Activated naive CD4-positive, alpha-beta T cell treated with anti-CD3 and anti-CD28 coated beads, Interleukin-2, amount 10 ng/mL, durations not matched to agents 7 days and 5 days (primary cell): ENCODE data around the gene ZBTB22.
A peak's percentile ranks its signal among the peaks of the same experiment; 100 is the strongest.
"Not testable (repeated sequence)": the region's sequence is repeated elsewhere in the genome, so short reads cannot be mapped to it uniquely, and the experiment has no call there.

Source experiments
- CTCF ChIA-PET: fragments of 350-600 bp; sonication (Branson Sonifier 250); formaldehyde crosslinking; loops from one replicate; lab custom pipeline; 2021; ENCODE audit warnings: antibody characterized with exemption; lab: Charles Lee
- DNase-seq: peaks from one replicate; pipeline ENCODE4 v3.0.0-alpha.2; 2020
- H3K27ac Mint-ChIP-seq: one replicate; pipeline ENCODE4 v1.8.0; 2021; ENCODE audit warnings: mild to moderate bottlenecking, moderate library complexity, mixed read lengths
- H3K27me3 Mint-ChIP-seq: one replicate; pipeline ENCODE4 v1.8.0; 2021; ENCODE audit warnings: mild to moderate bottlenecking, mixed read lengths
- H3K36me3 Mint-ChIP-seq: one replicate; pipeline ENCODE4 v1.8.0; 2021; ENCODE audit warnings: mixed read lengths
- H3K4me1 Mint-ChIP-seq: one replicate; pipeline ENCODE4 v1.8.0; 2021; ENCODE audit warnings: mixed read lengths
- H3K4me3 Mint-ChIP-seq: one replicate; pipeline ENCODE4 v1.8.0; 2021; ENCODE audit warnings: mild to moderate bottlenecking, moderate library complexity, mixed read lengths
- H3K9me3 Mint-ChIP-seq: one replicate; pipeline ENCODE4 v1.8.0; 2021; ENCODE audit warnings: mixed read lengths

Gene ZBTB22

GRCh38 chr6:33344701-33345697, 27.5 kb upstream of the ZBTB22 start:
- Mint-ChIP-seq H3K36me3 (no peaks in the 10 kb centered on the region), H3K9me3 (no peaks in the 10 kb centered on the region), H3K4me1 (peaks cover 57% of the 10 kb centered on the region), H3K27me3 (no peaks in the 10 kb centered on the region), H3K27ac (peak overlapping the region; percentile 94), H3K4me3 (peak overlapping the region; percentile 63)
- peak; percentile 79 for DNase-seq
- CTCF ChIA-PET = interaction anchor here (0.7 to 3.1 kb wide), 14 partner anchors 9 to 272 kb away, joined by 3 to 18 read pairs (median 4); partner anchors contain the start of genes B3GALT4, HLA-DPA1, RGL2 and RPS18

DNA sequence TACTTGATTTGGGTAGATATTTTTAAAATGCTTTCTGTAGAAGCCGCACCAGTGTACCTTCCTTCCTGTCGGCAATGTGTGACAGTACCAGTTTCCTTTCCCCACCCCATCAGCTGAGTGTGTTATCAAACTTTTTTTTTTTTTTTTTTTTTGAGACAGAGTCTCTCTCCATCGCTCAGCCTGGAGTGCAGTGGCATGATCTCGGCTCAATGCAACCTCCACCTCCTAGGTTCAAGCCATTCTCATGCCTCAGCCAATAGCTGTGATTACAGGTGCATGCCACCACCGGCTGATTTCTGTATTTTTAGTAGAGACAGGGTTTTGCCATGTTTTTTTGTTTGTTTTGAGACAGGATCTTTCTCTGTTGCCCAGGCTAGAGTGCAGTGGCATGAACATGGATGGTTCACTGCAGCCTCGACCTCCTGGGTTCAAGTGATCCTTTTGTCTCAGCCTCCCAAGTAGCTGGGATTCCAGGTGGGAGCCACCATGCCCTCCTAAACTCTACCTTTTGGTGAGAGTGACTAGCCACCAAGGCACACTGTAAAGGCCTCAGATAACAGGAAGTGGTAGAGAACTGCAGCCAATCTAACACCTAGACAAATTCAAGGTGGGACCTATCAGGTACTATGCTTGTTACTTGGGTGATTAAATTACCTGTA, 26.5 kb upstream of the ZBTB22 start:
- DNase-seq = peak; percentile 74
- CTCF ChIA-PET = interaction anchor here (0.7 to 3.1 kb wide), 8 partner anchors 10 to 72 kb away, joined by 3 to 18 read pairs (median 4); partner anchors contain the start of genes RGL2, RPS18 and ZBTB22
- Mint-ChIP-seq H3K4me3 (peak overlapping the region; percentile 68), H3K27ac (peak overlapping the region; percentile 94), H3K4me1 (peaks cover 57% of the 10 kb centered on the region), H3K27me3 (no peaks in the 10 kb centered on the region), H3K9me3 (no peaks in the 10 kb centered on the region), H3K36me3 (no peaks in the 10 kb centered on the region)

DNA sequence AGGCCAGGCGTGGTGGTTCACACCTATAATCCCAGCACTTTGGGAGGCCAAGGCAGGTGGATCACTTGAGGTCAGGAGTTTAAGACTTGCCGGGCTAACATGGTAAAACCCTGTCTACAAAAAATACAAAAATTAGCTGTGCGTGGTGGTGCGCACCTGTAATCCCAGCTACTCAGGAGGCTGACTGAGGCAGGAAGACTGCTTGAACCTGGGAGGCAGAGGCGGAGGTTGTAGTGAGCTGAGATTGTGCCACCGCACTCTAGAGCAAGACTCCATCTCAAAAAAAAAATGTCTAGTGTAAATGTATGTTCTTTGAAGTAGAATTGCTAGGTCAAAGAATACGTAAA, 26.0 kb upstream of the ZBTB22 start:
- peak overlapping the region; percentile 94 for H3K27ac Mint-ChIP-seq
- H3K36me3 Mint-ChIP-seq, DNase-seq, H3K27me3 Mint-ChIP-seq, H3K9me3 Mint-ChIP-seq: not testable (repeated sequence)
- peaks cover 57% of the 10 kb centered on the region for H3K4me1 Mint-ChIP-seq
- H3K4me3 Mint-ChIP-seq = peak overlapping the region; percentile 68
- CTCF ChIA-PET = interaction anchor here (1.7 to 3.1 kb wide), 2 partner anchors 9 to 44 kb away, joined by 3 to 10 read pairs; partner anchors contain the start of gene RGL2

- Mint-ChIP-seq H3K27me3 (no peaks in the 10 kb centered on the region), H3K4me1 (peaks cover 35% of the 10 kb centered on the region), H3K9me3 (no peaks in the 10 kb centered on the region), H3K36me3 (no peaks in the 10 kb centered on the region), H3K27ac (no peak overlapping the region), H3K4me3 (no peak overlapping the region)
- CTCF ChIA-PET = interaction anchor here (0.7 to 1.1 kb wide), 2 partner anchors 9 to 10 kb away, joined by 3 read pairs; a partner anchor contains a TSS
- no peak for DNase-seq
Observed at GRCh38 chr6:33339193-33339592, 21.6 kb upstream of the ZBTB22 start.

DNA sequence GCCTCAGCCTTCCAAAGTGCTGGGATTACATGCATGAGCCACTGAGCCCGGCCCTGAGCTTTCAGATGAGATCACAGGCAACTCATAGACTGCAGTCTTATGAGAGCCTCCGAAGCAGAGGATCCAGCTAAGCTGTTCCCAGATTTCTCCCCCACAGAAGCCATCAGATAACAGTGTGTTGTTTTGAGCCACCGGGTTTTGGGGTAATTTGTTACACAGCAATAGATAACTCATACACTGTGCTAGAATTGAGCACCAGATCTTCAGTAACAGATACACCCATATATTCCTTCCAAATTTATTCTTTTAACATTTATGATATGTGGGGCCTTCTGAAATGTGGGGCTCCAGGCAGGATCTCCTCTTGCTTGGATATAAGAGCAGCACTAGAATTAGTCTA, 19.0 kb upstream of the ZBTB22 start:
- peaks cover 19% of the 10 kb centered on the region for H3K4me1 Mint-ChIP-seq
- DNase-seq = no peak
- H3K27me3 Mint-ChIP-seq = no peaks in the 10 kb centered on the region
- H3K4me3 Mint-ChIP-seq = no peak overlapping the region
- H3K27ac Mint-ChIP-seq = no peak overlapping the region
- H3K36me3 Mint-ChIP-seq = no peaks in the 10 kb centered on the region
- no peaks in the 10 kb centered on the region for H3K9me3 Mint-ChIP-seq
- CTCF ChIA-PET = interaction anchor here (1.0 kb wide), 1 partner anchor 9 kb away, joined by 4 read pairs; no protein-coding TSS in a partner anchor

DNA sequence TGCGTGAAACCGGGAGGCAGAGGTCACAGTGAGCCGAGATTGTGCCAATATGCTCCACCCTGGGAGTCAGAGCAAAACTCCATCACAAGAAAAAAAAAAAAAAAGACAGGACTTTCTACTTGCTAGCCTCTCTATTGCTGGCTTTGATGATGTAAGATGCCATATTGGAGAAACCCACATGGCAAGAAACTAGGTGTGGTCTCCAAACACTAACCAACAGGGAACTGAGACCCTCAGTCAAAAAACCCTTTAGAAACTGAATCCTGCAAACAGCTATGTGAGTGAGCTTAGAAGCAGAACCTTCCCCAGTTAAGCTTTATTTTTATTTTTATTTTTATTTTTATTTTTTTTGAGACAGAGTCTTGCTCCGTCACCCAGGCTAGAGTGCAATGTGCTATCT, 18.4 kb upstream of the ZBTB22 start:
- H3K4me3 Mint-ChIP-seq = no peak overlapping the region

DNA sequence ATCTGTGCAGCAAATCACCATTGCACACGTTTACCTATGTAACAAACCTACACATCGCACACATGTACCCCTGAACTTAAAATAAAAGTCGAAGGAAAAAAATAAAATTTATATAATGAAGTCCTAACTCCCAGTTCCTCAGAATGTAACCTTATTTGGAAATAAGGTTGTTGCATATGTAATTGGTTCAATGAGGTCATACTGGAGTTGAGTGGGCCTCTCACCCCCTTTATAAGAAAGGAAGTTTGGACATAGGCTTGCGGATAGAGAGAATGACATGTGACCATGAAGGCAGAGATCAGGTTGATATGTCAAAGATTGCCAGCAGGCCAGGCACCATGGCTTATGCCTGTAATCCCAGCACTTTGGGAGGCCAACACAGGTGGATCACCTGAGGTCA, 16.1 kb upstream of the ZBTB22 start:
- Mint-ChIP-seq H3K4me1 (peaks cover 24% of the 10 kb centered on the region), H3K9me3 (no peaks in the 10 kb centered on the region), H3K4me3 (no peak overlapping the region), H3K27ac (no peak overlapping the region), H3K27me3 (no peaks in the 10 kb centered on the region), H3K36me3 (no peaks in the 10 kb centered on the region)
- DNase-seq = no peak
- CTCF ChIA-PET = interaction anchor here (0.7 to 1.0 kb wide), 2 partner anchors 11 to 34 kb away, joined by 3 to 4 read pairs; no protein-coding TSS in a partner anchor

More for the DNA sequence above, 18.4 kb upstream of the ZBTB22 start:
- Mint-ChIP-seq H3K27me3 (no peaks in the 10 kb centered on the region), H3K4me1 (peaks cover 22% of the 10 kb centered on the region), H3K9me3 (no peaks in the 10 kb centered on the region), H3K36me3 (no peaks in the 10 kb centered on the region), H3K27ac (no peak overlapping the region)
- CTCF ChIA-PET = interaction anchor here (1.0 kb wide), 1 partner anchor 9 kb away, joined by 4 read pairs; no protein-coding TSS in a partner anchor
- DNase-seq = no peak

- Mint-ChIP-seq H3K4me3 (no peak overlapping the region), H3K27ac (no peak overlapping the region), H3K36me3 (no peaks in the 10 kb centered on the region), H3K9me3 (no peaks in the 10 kb centered on the region), H3K4me1 (peaks cover 24% of the 10 kb centered on the region), H3K27me3 (no peaks in the 10 kb centered on the region)
- CTCF ChIA-PET = interaction anchor here (0.6 kb wide), 1 partner anchor 8 kb away, joined by 3 read pairs; no protein-coding TSS in a partner anchor
- no peak for DNase-seq
Observed at GRCh38 chr6:33330736-33331135, 13.2 kb upstream of the ZBTB22 start.

- Mint-ChIP-seq H3K27me3 (no peaks in the 10 kb centered on the region), H3K27ac (no peak overlapping the region), H3K36me3 (no peaks in the 10 kb centered on the region), H3K4me1 (peaks cover 21% of the 10 kb centered on the region), H3K4me3 (no peak overlapping the region), H3K9me3 (no peaks in the 10 kb centered on the region)
- no peak for DNase-seq
- CTCF ChIA-PET = interaction anchor here (1.0 kb wide), 1 partner anchor 10 kb away, joined by 3 read pairs; no protein-coding TSS in a partner anchor
Observed at GRCh38 chr6:33329058-33329457, 11.5 kb upstream of the ZBTB22 start.

DNA sequence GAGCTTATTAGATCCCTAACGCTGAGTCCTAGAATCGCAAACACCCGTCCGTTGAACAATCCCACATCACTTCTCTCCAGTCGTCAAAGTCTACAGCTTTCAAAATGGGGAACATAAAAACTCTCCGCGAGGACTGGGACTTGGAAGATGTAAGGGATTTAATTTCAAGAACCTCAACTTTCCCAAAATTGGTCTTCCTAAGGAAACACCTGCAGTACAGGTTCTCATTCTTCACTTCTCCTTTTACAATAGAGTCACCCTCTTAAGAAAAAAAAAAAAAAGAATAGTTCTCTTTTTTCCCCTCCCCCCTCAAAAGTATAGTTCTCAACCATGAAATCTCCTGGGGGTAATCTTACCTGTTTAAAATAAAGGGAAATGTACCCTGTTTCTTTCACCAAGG, 6.6 kb upstream of the ZBTB22 start:
- DNase-seq = no peak
- CTCF ChIA-PET = interaction anchor here (1.5 kb wide), 1 partner anchor 12 kb away, joined by 3 read pairs; no protein-coding TSS in a partner anchor
- Mint-ChIP-seq H3K4me3 (peak overlapping the region; percentile 98), H3K4me1 (peaks cover 45% of the 10 kb centered on the region), H3K27ac (peak overlapping the region; percentile 96), H3K27me3 (peaks cover 4% of the 10 kb centered on the region), H3K36me3 (peaks cover 34% of the 10 kb centered on the region), H3K9me3 (no peaks in the 10 kb centered on the region)

DNA sequence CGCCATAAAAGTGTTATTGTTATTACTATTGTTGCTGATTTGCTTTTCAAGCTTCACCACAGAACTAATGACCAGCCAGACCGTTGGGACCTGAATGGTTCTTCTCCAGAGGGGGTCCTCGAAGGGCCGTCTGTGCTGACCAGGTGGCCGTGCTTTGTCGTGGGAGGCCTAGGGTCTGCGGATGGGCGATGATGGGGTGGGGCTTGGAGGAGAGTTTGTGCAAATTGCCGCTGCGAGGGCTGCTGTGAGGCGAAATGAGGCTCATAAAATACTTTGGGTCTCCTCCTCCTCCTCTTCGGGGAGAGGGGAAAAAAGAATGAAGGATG, 6.0 kb upstream of the ZBTB22 start:
- Mint-ChIP-seq H3K27ac (peak overlapping the region; percentile 96), H3K27me3 (peaks cover 4% of the 10 kb centered on the region), H3K4me1 (peaks cover 51% of the 10 kb centered on the region), H3K36me3 (peaks cover 38% of the 10 kb centered on the region), H3K4me3 (peak overlapping the region; percentile 98), H3K9me3 (no peaks in the 10 kb centered on the region)
- DNase-seq = no peak
- CTCF ChIA-PET = interaction anchor here (1.5 kb wide), 1 partner anchor 12 kb away, joined by 3 read pairs; no protein-coding TSS in a partner anchor

DNA sequence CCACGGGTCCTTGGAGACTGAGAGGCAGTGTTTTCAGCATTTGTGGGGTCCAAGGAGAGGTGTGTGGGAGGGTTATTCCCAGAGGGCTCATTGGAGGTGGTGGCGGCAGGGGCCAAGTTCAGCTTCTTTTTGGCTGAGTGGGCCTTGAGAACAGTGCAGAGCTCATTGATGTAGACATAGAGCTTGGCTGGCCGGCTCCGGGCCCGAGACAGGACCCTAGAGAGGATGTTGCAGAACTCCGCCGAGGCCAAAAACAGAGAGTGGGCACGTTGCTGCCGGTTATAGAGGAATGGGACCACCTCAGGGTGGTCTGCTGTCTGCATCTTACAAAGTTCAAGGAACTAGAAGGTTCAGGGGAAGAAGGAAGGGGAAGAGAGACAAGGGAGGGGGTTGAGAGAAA, 3.7 kb upstream of the ZBTB22 start:
- Mint-ChIP-seq H3K36me3 (peaks cover 54% of the 10 kb centered on the region), H3K9me3 (no peaks in the 10 kb centered on the region)
- CTCF ChIA-PET = no interaction called here

GRCh38 chr6:33320315-33321181, 3.0 kb upstream of the ZBTB22 start:
- H3K4me1 Mint-ChIP-seq = peaks cover 79% of the 10 kb centered on the region
- peak overlapping the region; percentile 98 for H3K4me3 Mint-ChIP-seq
- peak overlapping the region; percentile 81 for H3K27ac Mint-ChIP-seq
- H3K36me3 Mint-ChIP-seq = peaks cover 56% of the 10 kb centered on the region
- DNase-seq = no peak
- H3K27me3 Mint-ChIP-seq = peaks cover 4% of the 10 kb centered on the region
- H3K9me3 Mint-ChIP-seq = no peaks in the 10 kb centered on the region
- CTCF ChIA-PET = interaction anchor here (0.7 kb wide), 1 partner anchor 21 kb away, joined by 3 read pairs; no protein-coding TSS in a partner anchor

More for the DNA sequence above, 3.7 kb upstream of the ZBTB22 start:
- Mint-ChIP-seq H3K4me3 (peak overlapping the region; percentile 98), H3K27ac (peak overlapping the region; percentile 81), H3K4me1 (peaks cover 72% of the 10 kb centered on the region), H3K27me3 (peaks cover 4% of the 10 kb centered on the region)
- DNase-seq = no peak
